ENCODE data around the gene IDI2. TPM values are rescaled to one million over a fixed set of nuclear protein-coding genes. Genes with fewer than 3 reads are reported as not detected.
A peak's percentile ranks its signal among the peaks of the same experiment; 100 is the strongest.
"Not testable (repeated sequence)": the region's sequence is repeated elsewhere in the genome, so short reads cannot be mapped to it uniquely, and the experiment has no call there.

The IDI2 gene
- total and polyA plus RNA-seq, 7 experiments from 2014 or later = not detected

DNA sequence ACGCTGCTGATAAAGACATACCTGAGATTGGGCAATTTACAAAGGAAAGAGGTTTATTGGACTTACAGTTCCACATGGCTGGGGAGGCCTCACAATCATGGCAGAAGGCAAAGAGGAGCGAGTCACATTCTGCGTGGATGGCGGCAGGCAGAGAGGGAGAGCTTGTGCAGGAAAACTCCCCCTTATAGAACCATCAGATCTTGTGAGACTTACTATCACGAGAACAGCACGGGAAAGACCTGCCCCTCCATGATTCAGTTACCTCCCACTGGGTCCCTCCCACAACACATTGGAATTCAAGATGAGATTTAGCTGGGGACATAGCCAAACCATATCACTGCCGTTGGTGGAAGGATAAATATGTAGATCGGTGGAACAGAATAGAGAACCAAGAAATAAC is 41.1 kb upstream of the IDI2 start:
- H3K36me3 ChIP-seq (ENCODE audit: control insufficient read depth in 2 of 3, insufficient read depth in 3 of 3, low read length in 3 of 3); ATAC-seq; H3K9me3 Mint-ChIP-seq; CTCF ChIA-PET; H3K9me3 ChIP-seq (ENCODE audit: control insufficient read depth in 2 of 3, low read length in 3 of 3); H3K27ac ChIP-seq (ENCODE audit: low read depth, low read length); H3K4me3 ChIP-seq (ENCODE audit: low read length); H3K27me3 ChIP-seq (ENCODE audit: control insufficient read depth in 2 of 2, insufficient read depth in 2 of 2, low read length in 2 of 2); DNase-seq; intact Hi-C loops (cut with micrococcal nuclease); H3K4me3 Mint-ChIP-seq; H3K27me3 Mint-ChIP-seq: not testable (repeated sequence)
- peaks cover 51 to 89% (median 84%) of the 10 kb centered on the region in 7 donors for H3K4me1 Mint-ChIP-seq
- peaks cover 0 to 13% (median 3%) of the 10 kb centered on the region in 5 donors for H3K36me3 Mint-ChIP-seq
- POLR2A ChIA-PET = interaction anchor here (0.5 kb wide), 1 partner anchor 304 kb away, joined by 4 read pairs; no protein-coding TSS in a partner anchor
- peak overlapping the region in 7 of 9 donors; percentile 9 to 99 (median 75) for H3K27ac Mint-ChIP-seq
- peaks cover 35 to 42% of the 10 kb centered on the region in 2 donors for H3K4me1 ChIP-seq (ENCODE audit: control insufficient read depth in 2 of 2, insufficient read depth in 2 of 2, low read length in 2 of 2)

DNA sequence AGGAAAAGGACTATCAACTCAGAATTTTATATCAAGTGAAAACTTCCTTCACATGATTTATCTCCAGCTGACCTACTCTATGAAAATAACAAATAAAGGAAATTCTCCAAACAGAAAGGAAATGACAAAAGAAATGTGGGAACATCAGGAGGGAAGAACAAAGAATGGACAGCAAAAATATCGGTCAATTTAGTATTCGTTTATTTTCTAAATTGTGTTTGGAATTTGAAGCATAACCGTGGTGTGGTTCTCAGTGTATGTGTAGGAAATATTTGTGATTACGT is 39.2 kb upstream of the IDI2 start:
- Mint-ChIP-seq H3K36me3 (peaks cover 0 to 13% (median 3%) of the 10 kb centered on the region in 5 donors), H3K9me3 (no peaks in the 10 kb centered on the region), H3K27me3 (no peaks in the 10 kb centered on the region), H3K4me3 (peak overlapping the region in 1 of 10 donors; percentile 80), H3K4me1 (peaks cover 65 to 98% (median 93%) of the 10 kb centered on the region in 7 donors), H3K27ac (peak overlapping the region in 8 of 9 donors; percentile 77 to 99 (median 90))
- no peaks in the 10 kb centered on the region for H3K9me3 ChIP-seq (ENCODE audit: control insufficient read depth in 2 of 3, low read length in 3 of 3)
- POLR2A ChIA-PET = interaction anchor here (1.2 kb wide), 1 partner anchor 9 kb away, joined by 3 read pairs; no protein-coding TSS in a partner anchor
- DNase-seq (no peak), ATAC-seq (no peak)
- no peaks in the 10 kb centered on the region for H3K36me3 ChIP-seq (ENCODE audit: control insufficient read depth in 2 of 3, insufficient read depth in 3 of 3, low read length in 3 of 3)
- no peaks in the 10 kb centered on the region for H3K27me3 ChIP-seq (ENCODE audit: control insufficient read depth in 2 of 2, insufficient read depth in 2 of 2, low read length in 2 of 2)
- peaks cover 54 to 58% of the 10 kb centered on the region in 2 donors for H3K4me1 ChIP-seq (ENCODE audit: control insufficient read depth in 2 of 2, insufficient read depth in 2 of 2, low read length in 2 of 2)
- intact Hi-C loops (cut with micrococcal nuclease) = no loop called here
- CTCF ChIA-PET = interaction anchor here (0.7 kb wide), 1 partner anchor 811 kb away, joined by 4 read pairs; no protein-coding TSS in a partner anchor
- H3K27ac ChIP-seq (ENCODE audit: low read depth, low read length) = peak overlapping the region; percentile 73
- H3K4me3 ChIP-seq (ENCODE audit: low read length) = no peak overlapping the region

DNA sequence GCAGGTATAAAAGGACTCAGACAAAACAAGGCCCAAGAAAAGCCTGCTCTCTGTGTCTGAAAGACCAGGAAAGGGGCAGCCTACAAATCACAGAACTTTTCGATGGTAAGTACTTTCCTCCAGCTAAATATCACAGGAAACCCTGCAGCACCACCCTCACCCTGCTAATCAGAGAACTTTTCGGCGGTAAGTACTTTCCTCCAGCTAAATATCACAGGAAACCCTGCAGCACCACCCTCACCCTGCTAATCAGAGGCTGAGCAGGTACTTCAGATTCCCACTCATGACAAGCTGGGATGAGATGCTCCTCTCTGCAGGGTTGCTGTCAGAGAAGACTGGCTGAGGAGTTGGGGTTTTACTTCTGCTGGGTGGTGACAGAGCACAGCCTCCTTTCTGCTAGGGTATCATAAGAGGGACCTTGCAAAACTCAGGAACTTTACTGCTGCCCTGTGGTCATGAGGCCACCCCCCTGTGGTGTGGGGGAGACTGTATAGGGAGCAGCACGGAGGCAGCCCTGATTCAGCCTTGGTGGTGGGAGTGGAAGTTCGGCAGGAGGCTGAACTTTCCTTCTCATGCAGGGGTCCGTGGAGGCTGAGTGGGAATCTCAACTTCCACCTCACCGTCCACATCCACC is 37.7 kb upstream of the IDI2 start:
- DNase-seq (peak in 7 of 9 donors; percentile 24 to 53 (median 50)), ATAC-seq (peak; percentile 88)
- peaks cover 51 to 63% of the 10 kb centered on the region in 2 donors for H3K4me1 ChIP-seq (ENCODE audit: control insufficient read depth in 2 of 2, insufficient read depth in 2 of 2, low read length in 2 of 2)
- peak overlapping the region; percentile 62 to 81 (median 76) for H3K4me3 Mint-ChIP-seq
- H3K27me3 Mint-ChIP-seq = no peaks in the 10 kb centered on the region
- peaks cover 0 to 13% (median 3%) of the 10 kb centered on the region in 5 donors for H3K36me3 Mint-ChIP-seq
- H3K27ac Mint-ChIP-seq = peak overlapping the region; percentile 58 to 99 (median 90)
- ChIA-PET POLR2A (interaction anchor here (0.6 to 1.4 kb wide), 7 partner anchors 10 to 75 kb away, joined by 3 to 8 read pairs (median 4); partner anchors contain the start of genes GTPBP4 and IDI1), CTCF (interaction anchor here (0.6 to 0.7 kb wide), 2 partner anchors 19 to 786 kb away, joined by 3 to 5 read pairs; no protein-coding TSS in a partner anchor)
- H3K4me3 ChIP-seq (ENCODE audit: low read length) = peak overlapping the region; percentile 35
- H3K4me1 Mint-ChIP-seq = peaks cover 60 to 96% (median 90%) of the 10 kb centered on the region in 7 donors
- H3K9me3 ChIP-seq (ENCODE audit: control insufficient read depth in 2 of 3, low read length in 3 of 3) = no peaks in the 10 kb centered on the region
- no peaks in the 10 kb centered on the region for H3K27me3 ChIP-seq (ENCODE audit: control insufficient read depth in 2 of 2, insufficient read depth in 2 of 2, low read length in 2 of 2)
- H3K27ac ChIP-seq (ENCODE audit: low read depth, low read length) = peak overlapping the region; percentile 73
- no peaks in the 10 kb centered on the region for H3K9me3 Mint-ChIP-seq
- intact Hi-C loops (cut with micrococcal nuclease) = loop anchor here in 1 of 2 donors (2.0 kb wide), 1 partner anchor 15 kb away; the partner anchor contains the start of gene IDI1
- H3K36me3 ChIP-seq (ENCODE audit: control insufficient read depth in 2 of 3, insufficient read depth in 3 of 3, low read length in 3 of 3) = no peaks in the 10 kb centered on the region

DNA sequence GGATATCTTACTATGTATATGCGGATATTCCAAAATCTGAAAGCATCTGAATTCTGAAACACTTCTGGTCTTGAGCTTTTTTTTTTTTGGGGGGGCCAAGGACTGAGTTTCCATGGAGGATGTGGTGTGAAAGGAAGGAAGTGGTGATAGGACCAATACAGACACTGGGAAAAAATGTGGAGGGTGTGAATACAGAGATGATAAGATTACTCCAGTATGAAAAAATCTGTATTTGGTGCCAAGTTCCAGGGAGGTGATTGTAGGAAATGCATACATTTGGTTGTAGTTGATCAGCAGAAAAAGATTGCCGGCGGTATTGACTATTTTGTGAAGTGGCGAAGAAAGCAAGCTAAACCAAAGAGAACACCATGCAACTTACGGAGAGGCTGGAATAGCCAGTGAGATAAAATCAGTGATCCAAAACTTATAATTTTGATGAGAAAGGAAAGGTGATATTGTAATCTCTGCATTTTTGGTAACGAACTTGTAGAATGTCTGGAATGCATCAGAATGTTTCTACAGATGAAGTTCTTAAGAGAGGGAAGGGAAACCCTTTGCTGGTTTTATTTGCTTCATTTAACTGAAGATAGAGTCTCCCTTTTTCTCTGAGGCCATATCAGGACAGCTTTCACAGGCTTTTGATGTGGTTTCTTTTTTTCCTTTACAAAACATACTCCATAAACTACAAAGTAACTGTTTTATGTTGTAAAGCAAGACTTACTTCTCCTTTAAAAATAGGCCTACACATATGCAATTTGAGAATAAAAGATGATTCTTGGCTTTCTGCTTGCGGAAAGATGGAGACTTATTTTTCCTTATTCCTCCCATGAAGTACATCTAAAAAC is 36.5 kb upstream of the IDI2 start:
- H3K4me3 Mint-ChIP-seq = peak overlapping the region; percentile 62 to 81 (median 76)
- Histone ChIP-seq H3K9me3 (ENCODE audit: control insufficient read depth in 2 of 3, low read length in 3 of 3) (no peaks in the 10 kb centered on the region), H3K4me1 (ENCODE audit: control insufficient read depth in 2 of 2, insufficient read depth in 2 of 2, low read length in 2 of 2) (peaks cover 62 to 72% of the 10 kb centered on the region in 2 donors), H3K4me3 (ENCODE audit: low read length) (peak overlapping the region; percentile 29), H3K27me3 (ENCODE audit: control insufficient read depth in 2 of 2, insufficient read depth in 2 of 2, low read length in 2 of 2) (no peaks in the 10 kb centered on the region), H3K36me3 (ENCODE audit: control insufficient read depth in 2 of 3, insufficient read depth in 3 of 3, low read length in 3 of 3) (no peaks in the 10 kb centered on the region), H3K27ac (ENCODE audit: low read depth, low read length) (peak overlapping the region; percentile 73)
- peak; percentile 46 for ATAC-seq
- peak overlapping the region; percentile 58 to 99 (median 90) for H3K27ac Mint-ChIP-seq
- ChIA-PET CTCF (interaction anchor here (0.7 kb wide), 1 partner anchor 12 kb away, joined by 6 read pairs; no protein-coding TSS in a partner anchor), POLR2A (interaction anchor here (0.6 to 1.4 kb wide), 7 partner anchors 9 to 74 kb away, joined by 3 to 8 read pairs (median 3); partner anchors contain the start of genes GTPBP4 and IDI1)
- H3K27me3 Mint-ChIP-seq = no peaks in the 10 kb centered on the region
- H3K36me3 Mint-ChIP-seq = peaks cover 0 to 21% (median 6%) of the 10 kb centered on the region in 5 donors
- intact Hi-C loops (cut with micrococcal nuclease) = loop anchor here in 1 of 2 donors (2.0 kb wide), 1 partner anchor 13 kb away; the partner anchor contains the start of gene IDI1
- peak in 4 of 9 donors; percentile 23 to 65 (median 38) for DNase-seq
- H3K9me3 Mint-ChIP-seq = no peaks in the 10 kb centered on the region
- H3K4me1 Mint-ChIP-seq = peaks cover 67 to 98% (median 92%) of the 10 kb centered on the region in 7 donors

DNA sequence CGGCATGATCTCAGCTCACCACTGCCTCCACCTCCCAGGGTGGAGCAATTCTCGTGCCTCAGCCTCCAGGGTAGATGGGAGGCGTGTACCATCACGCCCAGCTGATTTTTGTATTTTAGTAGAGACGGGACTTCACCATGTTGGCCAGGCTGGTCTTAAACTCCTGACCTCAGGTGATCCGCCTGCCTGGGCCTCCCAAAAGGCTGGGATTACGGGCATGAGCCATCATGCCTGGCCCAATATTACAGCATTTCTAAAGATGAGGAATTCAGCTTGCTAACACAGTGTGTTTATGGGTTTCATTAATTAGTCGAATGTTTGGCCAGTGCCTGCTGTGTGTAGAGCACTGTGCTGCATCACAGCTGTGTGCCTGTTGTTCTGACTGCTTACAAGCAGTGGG is 34.2 kb upstream of the IDI2 start:
- intact Hi-C loops (cut with micrococcal nuclease) = loop anchor here in 1 of 2 donors (5.0 kb wide), 1 partner anchor 923 kb away; the partner anchor contains the start of gene ZMYND11
- Mint-ChIP-seq H3K9me3 (no peaks in the 10 kb centered on the region), H3K36me3 (peaks cover 0 to 30% (median 5%) of the 10 kb centered on the region in 5 donors), H3K4me3 (peak overlapping the region in 7 of 10 donors; percentile 11 to 81 (median 45)), H3K27ac (peak overlapping the region in 8 of 9 donors; percentile 55 to 99 (median 86)), H3K27me3 (no peaks in the 10 kb centered on the region), H3K4me1 (peaks cover 63 to 90% (median 83%) of the 10 kb centered on the region in 7 donors)
- ChIA-PET POLR2A (interaction anchor here (1.0 to 1.5 kb wide), 2 partner anchors 11 to 15 kb away, joined by 3 to 13 read pairs; partner anchors contain the start of gene IDI1), CTCF (interaction anchor here (0.7 to 1.1 kb wide), 2 partner anchors 9 to 15 kb away, joined by 3 read pairs; no protein-coding TSS in a partner anchor)
- Histone ChIP-seq H3K27me3 (ENCODE audit: control insufficient read depth in 2 of 2, insufficient read depth in 2 of 2, low read length in 2 of 2) (no peaks in the 10 kb centered on the region), H3K9me3 (ENCODE audit: control insufficient read depth in 2 of 3, low read length in 3 of 3) (no peaks in the 10 kb centered on the region), H3K36me3 (ENCODE audit: control insufficient read depth in 2 of 3, insufficient read depth in 3 of 3, low read length in 3 of 3) (peaks cover 0 to 8% (median 0%) of the 10 kb centered on the region in 3 experiments), H3K4me3 (ENCODE audit: low read length) (no peak overlapping the region), H3K4me1 (ENCODE audit: control insufficient read depth in 2 of 2, insufficient read depth in 2 of 2, low read length in 2 of 2) (peaks cover 67 to 76% of the 10 kb centered on the region in 2 donors), H3K27ac (ENCODE audit: low read depth, low read length) (no peak overlapping the region)
- ATAC-seq (no peak), DNase-seq (no peak)

DNA sequence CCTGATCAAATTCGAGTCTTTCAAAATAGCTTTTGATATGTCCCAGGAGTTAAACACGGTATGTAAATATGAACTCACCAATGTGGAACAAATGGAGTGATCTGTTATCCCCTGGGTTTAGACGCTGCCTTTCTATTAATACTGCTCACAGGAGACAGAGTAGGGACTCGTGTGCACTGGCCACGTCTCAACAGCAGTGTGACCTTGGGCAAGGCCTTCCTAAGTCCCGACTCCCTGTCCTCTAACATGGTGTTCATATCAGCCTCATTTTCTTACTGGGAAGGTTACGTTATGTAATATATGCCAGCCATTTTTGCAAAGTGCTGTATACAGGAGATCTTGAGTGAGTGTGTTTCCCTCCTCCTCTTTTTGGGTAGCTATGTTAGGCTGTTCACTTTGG is 32.4 kb upstream of the IDI2 start:
- CTCF ChIA-PET = no interaction called here

More for the DNA sequence above, 32.4 kb upstream of the IDI2 start:
- Mint-ChIP-seq H3K27ac (peak overlapping the region; percentile 90 to 99 (median 93)), H3K9me3 (no peaks in the 10 kb centered on the region), H3K4me1 (peaks cover 57 to 90% (median 83%) of the 10 kb centered on the region in 7 donors), H3K36me3 (peaks cover 0 to 26% (median 0%) of the 10 kb centered on the region in 5 donors), H3K27me3 (no peaks in the 10 kb centered on the region), H3K4me3 (peak overlapping the region; percentile 89 to 99 (median 94))
- no peaks in the 10 kb centered on the region for H3K9me3 ChIP-seq (ENCODE audit: control insufficient read depth in 2 of 3, low read length in 3 of 3)
- H3K4me1 ChIP-seq (ENCODE audit: control insufficient read depth in 2 of 2, insufficient read depth in 2 of 2, low read length in 2 of 2) = peaks cover 65 to 68% of the 10 kb centered on the region in 2 donors
- ATAC-seq (no peak), DNase-seq (no peak)
- intact Hi-C loops (cut with micrococcal nuclease) = loop anchor here in 1 of 2 donors (5.0 kb wide), 1 partner anchor 921 kb away; the partner anchor contains the start of gene ZMYND11
- POLR2A ChIA-PET = interaction anchor here (0.7 to 1.3 kb wide), 2 partner anchors 14 to 132 kb away, joined by 3 to 4 read pairs; no protein-coding TSS in a partner anchor
- no peak overlapping the region for H3K27ac ChIP-seq (ENCODE audit: low read depth, low read length)
- no peaks in the 10 kb centered on the region for H3K27me3 ChIP-seq (ENCODE audit: control insufficient read depth in 2 of 2, insufficient read depth in 2 of 2, low read length in 2 of 2)
- peaks cover 0 to 8% (median 0%) of the 10 kb centered on the region in 3 experiments for H3K36me3 ChIP-seq (ENCODE audit: control insufficient read depth in 2 of 3, insufficient read depth in 3 of 3, low read length in 3 of 3)
- H3K4me3 ChIP-seq (ENCODE audit: low read length) = peak overlapping the region; percentile 82

Data from naive thymus-derived CD4-positive, alpha-beta T cell (primary cell).